DND-41 (cell line): ENCODE results near the gene GATA2.

ENCODE experiments used
- EZH2 ChIP-seq: IDR thresholded peaks from 3 replicates; pipeline ENCODE4 v1.6.1; 2012; ENCODE audit warnings: borderline replicate concordance, low read depth, mild to moderate bottlenecking, moderate library complexity, low read length, inconsistent platforms; ENCODE audit not compliant: severe bottlenecking
- TF ChIP-seq, protein P1 (sequence below): IDR thresholded peaks from 2 replicates; pipeline ENCODE4 v1.5.1; 2012; ENCODE audit warnings: borderline replicate concordance, low read length, moderate library complexity, mild to moderate bottlenecking; ENCODE audit not compliant: poor library complexity, severe bottlenecking; ENCODE audit errors: extremely low read depth

DNA sequence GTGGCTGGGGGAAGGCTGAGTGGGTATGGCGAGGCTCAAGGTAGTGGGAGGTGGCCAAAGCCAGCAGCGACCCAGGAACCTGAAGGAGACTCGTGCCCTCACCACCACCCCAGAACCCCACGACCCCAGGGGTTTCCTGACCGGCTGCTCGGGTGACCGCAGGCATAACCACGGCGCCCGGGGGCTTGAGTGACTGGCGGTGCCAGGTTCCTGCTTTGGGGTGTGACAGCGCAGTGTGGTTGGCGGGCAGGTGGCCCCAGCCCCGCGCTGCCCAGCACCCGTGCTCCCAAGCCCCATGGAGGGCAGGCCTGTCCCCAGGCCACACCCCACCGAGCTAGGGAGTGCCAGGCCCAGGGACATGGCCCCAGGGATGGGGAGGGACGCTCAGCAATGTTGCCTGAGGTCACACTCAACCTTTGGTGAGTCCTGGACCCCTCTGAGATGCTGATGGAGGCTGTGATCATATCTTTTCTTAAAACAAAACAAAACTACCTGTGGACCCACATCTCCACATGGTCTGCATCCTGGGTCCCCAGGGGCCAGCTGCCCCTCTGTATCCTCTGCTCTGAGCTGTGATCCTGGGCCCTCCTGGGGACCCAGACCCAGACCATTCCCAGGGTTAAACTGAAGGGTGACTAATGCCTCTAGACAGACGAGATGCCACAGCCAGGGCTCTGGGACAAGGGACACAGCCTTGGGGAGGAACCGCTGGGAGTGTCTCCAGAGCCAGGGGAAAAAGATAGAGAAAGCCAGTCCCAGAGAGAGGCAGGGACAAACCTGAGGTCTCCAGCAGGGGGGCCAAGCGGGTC, 39.3 kb downstream of the GATA2 start:
- TF ChIP-seq, protein P1, sequence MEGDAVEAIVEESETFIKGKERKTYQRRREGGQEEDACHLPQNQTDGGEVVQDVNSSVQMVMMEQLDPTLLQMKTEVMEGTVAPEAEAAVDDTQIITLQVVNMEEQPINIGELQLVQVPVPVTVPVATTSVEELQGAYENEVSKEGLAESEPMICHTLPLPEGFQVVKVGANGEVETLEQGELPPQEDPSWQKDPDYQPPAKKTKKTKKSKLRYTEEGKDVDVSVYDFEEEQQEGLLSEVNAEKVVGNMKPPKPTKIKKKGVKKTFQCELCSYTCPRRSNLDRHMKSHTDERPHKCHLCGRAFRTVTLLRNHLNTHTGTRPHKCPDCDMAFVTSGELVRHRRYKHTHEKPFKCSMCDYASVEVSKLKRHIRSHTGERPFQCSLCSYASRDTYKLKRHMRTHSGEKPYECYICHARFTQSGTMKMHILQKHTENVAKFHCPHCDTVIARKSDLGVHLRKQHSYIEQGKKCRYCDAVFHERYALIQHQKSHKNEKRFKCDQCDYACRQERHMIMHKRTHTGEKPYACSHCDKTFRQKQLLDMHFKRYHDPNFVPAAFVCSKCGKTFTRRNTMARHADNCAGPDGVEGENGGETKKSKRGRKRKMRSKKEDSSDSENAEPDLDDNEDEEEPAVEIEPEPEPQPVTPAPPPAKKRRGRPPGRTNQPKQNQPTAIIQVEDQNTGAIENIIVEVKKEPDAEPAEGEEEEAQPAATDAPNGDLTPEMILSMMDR: no peak
- TF ChIP-seq EZH2: no peak
